GM12878 (cell line): ENCODE measurements around the gene MAGI2.

Source experiments
- CHD4 ChIP-seq: fragments of 200-600 bp; sonication (generic); IDR thresholded peaks from 2 replicates; pipeline ENCODE4 v1.6.1; 2016; ENCODE audit warnings: mild to moderate bottlenecking
- JUNB ChIP-seq: IDR thresholded peaks from 2 replicates; pipeline ENCODE4 v1.6.1; 2016; ENCODE audit warnings: antibody characterized with exemption, mild to moderate bottlenecking
- NFYB ChIP-seq: IDR thresholded peaks from 2 replicates; pipeline ENCODE4 v1.6.1; 2011; ENCODE audit warnings: low read depth, mild to moderate bottlenecking, low read length, improper control_type of control experiment, moderate library complexity; ENCODE audit not compliant: insufficient read depth
- RAD21 ChIP-seq: IDR thresholded peaks from 2 replicates; pipeline ENCODE4 v1.6.1; 2011; ENCODE audit warnings: mild to moderate bottlenecking, low read depth, low read length, moderate library complexity; ENCODE audit not compliant: insufficient read depth
- RB1 ChIP-seq: fragments of 450-650 bp; formaldehyde crosslinking; IDR thresholded peaks from 2 replicates; pipeline ENCODE4 v1.6.1; 2017; ENCODE audit warnings: mild to moderate bottlenecking, borderline replicate concordance
- SIX5 ChIP-seq: IDR thresholded peaks from 2 replicates; pipeline ENCODE4 v1.6.1; 2011; ENCODE audit warnings: mild to moderate bottlenecking, low read depth, low read length, moderate library complexity; ENCODE audit not compliant: severe bottlenecking
- YY1 ChIP-seq: IDR thresholded peaks from 2 replicates; pipeline ENCODE4 v1.6.1; 2011; ENCODE audit warnings: low read depth, mild to moderate bottlenecking, low read length
- ZNF274 ChIP-seq: IDR thresholded peaks from one replicate; pipeline ENCODE4 v1.8.0; 2011; ENCODE audit not compliant: insufficient read length, insufficient read depth
- TF ChIP-seq, protein P1 (sequence below), 3 experiments: IDR thresholded peaks in 2 of 3; conservative IDR thresholded peaks in 1 of 3; 2 replicates each; pipeline ENCODE4 v1.5.1; 2011; ENCODE audit warnings: low read depth in 3 of 3, low read length in 3 of 3, mild to moderate bottlenecking in 3 of 3, control low read depth in 2 of 3, moderate library complexity in 2 of 3, inconsistent platforms in 1 of 3, mixed read lengths in 1 of 3; ENCODE audit not compliant: control insufficient read depth in 2 of 3, insufficient read depth in 1 of 3; ENCODE audit errors: extremely low read depth in 1 of 3
- TF ChIP-seq, protein P2 (sequence below): fragments of 450-650 bp; IDR thresholded peaks from 2 replicates; pipeline ENCODE4 v1.6.1; 2014; ENCODE audit warnings: mild to moderate bottlenecking
- TF ChIP-seq, protein P3 (sequence below): fragments of 450-650 bp; IDR thresholded peaks from 2 replicates; pipeline ENCODE4 v1.6.1; 2016; ENCODE audit warnings: mild to moderate bottlenecking
- TF ChIP-seq, protein P4 (sequence below): fragments of 450-650 bp; IDR thresholded peaks from 2 replicates; pipeline ENCODE4 v1.6.1; 2018; ENCODE audit warnings: borderline replicate concordance, mild to moderate bottlenecking; ENCODE audit not compliant: partially characterized antibody
- TF ChIP-seq, protein P5 (sequence below): fragments of 450-650 bp; formaldehyde crosslinking; IDR thresholded peaks from 2 replicates; pipeline ENCODE4 v1.4.0; 2020; ENCODE audit warnings: mild to moderate bottlenecking, moderate library complexity
- TF ChIP-seq, protein P6 (sequence below): IDR thresholded peaks from 2 replicates; pipeline ENCODE4 v1.6.1; 2011; ENCODE audit warnings: borderline replicate concordance, low read depth, mild to moderate bottlenecking, moderate library complexity, mixed read lengths, low read length; ENCODE audit not compliant: insufficient read depth; ENCODE audit errors: extremely low read length

DNA sequence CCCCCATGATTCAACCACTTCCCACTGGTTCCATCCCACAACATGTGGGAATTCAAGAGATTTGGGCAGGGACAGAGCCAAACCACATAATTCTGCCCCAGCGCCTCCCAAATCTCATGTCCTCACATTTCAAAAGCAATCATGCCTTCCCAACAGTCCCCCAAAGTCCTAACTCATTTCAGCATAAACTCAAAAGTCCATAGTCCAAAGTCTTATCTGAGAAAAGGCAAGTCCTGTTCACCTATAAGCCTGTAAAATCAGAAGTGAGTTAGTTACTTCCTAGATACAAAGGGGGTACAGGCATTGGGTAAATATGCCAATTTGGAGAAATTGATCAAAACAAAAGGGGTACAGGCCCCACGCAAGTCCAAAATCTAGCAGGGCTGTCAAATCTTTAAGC, 272.9 kb downstream of the MAGI2 start:
- TF ChIP-seq, protein P1, sequence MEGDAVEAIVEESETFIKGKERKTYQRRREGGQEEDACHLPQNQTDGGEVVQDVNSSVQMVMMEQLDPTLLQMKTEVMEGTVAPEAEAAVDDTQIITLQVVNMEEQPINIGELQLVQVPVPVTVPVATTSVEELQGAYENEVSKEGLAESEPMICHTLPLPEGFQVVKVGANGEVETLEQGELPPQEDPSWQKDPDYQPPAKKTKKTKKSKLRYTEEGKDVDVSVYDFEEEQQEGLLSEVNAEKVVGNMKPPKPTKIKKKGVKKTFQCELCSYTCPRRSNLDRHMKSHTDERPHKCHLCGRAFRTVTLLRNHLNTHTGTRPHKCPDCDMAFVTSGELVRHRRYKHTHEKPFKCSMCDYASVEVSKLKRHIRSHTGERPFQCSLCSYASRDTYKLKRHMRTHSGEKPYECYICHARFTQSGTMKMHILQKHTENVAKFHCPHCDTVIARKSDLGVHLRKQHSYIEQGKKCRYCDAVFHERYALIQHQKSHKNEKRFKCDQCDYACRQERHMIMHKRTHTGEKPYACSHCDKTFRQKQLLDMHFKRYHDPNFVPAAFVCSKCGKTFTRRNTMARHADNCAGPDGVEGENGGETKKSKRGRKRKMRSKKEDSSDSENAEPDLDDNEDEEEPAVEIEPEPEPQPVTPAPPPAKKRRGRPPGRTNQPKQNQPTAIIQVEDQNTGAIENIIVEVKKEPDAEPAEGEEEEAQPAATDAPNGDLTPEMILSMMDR (IDR thresholded peaks at IDR 0.05 in 2 of 3, conservative IDR thresholded peaks at IDR 0.05 in 1 of 3; ENCODE audit: control insufficient read depth in 2 of 3, extremely low read depth in 1 of 3, insufficient read depth in 1 of 3, low read depth in 3 of 3, low read length in 3 of 3): no peak
- TF ChIP-seq, protein P2, sequence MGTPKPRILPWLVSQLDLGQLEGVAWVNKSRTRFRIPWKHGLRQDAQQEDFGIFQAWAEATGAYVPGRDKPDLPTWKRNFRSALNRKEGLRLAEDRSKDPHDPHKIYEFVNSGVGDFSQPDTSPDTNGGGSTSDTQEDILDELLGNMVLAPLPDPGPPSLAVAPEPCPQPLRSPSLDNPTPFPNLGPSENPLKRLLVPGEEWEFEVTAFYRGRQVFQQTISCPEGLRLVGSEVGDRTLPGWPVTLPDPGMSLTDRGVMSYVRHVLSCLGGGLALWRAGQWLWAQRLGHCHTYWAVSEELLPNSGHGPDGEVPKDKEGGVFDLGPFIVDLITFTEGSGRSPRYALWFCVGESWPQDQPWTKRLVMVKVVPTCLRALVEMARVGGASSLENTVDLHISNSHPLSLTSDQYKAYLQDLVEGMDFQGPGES: no peak
- TF ChIP-seq, protein P3, sequence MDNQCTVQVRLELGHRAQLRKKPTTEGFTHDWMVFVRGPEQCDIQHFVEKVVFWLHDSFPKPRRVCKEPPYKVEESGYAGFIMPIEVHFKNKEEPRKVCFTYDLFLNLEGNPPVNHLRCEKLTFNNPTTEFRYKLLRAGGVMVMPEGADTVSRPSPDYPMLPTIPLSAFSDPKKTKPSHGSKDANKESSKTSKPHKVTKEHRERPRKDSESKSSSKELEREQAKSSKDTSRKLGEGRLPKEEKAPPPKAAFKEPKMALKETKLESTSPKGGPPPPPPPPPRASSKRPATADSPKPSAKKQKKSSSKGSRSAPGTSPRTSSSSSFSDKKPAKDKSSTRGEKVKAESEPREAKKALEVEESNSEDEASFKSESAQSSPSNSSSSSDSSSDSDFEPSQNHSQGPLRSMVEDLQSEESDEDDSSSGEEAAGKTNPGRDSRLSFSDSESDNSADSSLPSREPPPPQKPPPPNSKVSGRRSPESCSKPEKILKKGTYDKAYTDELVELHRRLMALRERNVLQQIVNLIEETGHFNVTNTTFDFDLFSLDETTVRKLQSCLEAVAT: no peak
- no peak for TF ChIP-seq CHD4
- TF ChIP-seq YY1: no peak
- TF ChIP-seq SIX5: no peak
- no peak for TF ChIP-seq RAD21
- no peak for TF ChIP-seq RB1
- TF ChIP-seq, protein P4, sequence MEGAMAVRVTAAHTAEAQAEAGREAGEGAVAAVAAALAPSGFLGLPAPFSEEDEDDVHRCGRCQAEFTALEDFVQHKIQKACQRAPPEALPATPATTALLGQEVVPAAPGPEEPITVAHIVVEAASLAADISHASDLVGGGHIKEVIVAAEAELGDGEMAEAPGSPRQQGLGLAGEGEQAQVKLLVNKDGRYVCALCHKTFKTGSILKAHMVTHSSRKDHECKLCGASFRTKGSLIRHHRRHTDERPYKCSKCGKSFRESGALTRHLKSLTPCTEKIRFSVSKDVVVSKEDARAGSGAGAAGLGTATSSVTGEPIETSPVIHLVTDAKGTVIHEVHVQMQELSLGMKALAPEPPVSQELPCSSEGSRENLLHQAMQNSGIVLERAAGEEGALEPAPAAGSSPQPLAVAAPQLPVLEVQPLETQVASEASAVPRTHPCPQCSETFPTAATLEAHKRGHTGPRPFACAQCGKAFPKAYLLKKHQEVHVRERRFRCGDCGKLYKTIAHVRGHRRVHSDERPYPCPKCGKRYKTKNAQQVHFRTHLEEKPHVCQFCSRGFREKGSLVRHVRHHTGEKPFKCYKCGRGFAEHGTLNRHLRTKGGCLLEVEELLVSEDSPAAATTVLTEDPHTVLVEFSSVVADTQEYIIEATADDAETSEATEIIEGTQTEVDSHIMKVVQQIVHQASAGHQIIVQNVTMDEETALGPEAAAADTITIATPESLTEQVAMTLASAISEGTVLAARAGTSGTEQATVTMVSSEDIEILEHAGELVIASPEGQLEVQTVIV: no peak
- TF ChIP-seq, protein P5, sequence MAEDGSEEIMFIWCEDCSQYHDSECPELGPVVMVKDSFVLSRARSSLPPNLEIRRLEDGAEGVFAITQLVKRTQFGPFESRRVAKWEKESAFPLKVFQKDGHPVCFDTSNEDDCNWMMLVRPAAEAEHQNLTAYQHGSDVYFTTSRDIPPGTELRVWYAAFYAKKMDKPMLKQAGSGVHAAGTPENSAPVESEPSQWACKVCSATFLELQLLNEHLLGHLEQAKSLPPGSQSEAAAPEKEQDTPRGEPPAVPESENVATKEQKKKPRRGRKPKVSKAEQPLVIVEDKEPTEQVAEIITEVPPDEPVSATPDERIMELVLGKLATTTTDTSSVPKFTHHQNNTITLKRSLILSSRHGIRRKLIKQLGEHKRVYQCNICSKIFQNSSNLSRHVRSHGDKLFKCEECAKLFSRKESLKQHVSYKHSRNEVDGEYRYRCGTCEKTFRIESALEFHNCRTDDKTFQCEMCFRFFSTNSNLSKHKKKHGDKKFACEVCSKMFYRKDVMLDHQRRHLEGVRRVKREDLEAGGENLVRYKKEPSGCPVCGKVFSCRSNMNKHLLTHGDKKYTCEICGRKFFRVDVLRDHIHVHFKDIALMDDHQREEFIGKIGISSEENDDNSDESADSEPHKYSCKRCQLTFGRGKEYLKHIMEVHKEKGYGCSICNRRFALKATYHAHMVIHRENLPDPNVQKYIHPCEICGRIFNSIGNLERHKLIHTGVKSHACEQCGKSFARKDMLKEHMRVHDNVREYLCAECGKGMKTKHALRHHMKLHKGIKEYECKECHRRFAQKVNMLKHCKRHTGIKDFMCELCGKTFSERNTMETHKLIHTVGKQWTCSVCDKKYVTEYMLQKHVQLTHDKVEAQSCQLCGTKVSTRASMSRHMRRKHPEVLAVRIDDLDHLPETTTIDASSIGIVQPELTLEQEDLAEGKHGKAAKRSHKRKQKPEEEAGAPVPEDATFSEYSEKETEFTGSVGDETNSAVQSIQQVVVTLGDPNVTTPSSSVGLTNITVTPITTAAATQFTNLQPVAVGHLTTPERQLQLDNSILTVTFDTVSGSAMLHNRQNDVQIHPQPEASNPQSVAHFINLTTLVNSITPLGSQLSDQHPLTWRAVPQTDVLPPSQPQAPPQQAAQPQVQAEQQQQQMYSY (CRISPR knock-in tag): no peak
- TF ChIP-seq NFYB: no peak
- no peak for TF ChIP-seq JUNB
- TF ChIP-seq, protein P6, sequence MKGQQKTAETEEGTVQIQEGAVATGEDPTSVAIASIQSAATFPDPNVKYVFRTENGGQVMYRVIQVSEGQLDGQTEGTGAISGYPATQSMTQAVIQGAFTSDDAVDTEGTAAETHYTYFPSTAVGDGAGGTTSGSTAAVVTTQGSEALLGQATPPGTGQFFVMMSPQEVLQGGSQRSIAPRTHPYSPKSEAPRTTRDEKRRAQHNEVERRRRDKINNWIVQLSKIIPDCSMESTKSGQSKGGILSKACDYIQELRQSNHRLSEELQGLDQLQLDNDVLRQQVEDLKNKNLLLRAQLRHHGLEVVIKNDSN: no peak
- TF ChIP-seq ZNF274: no peak
